ENCODE results near the gene ZC3H6. TPM values are rescaled to one million over a fixed set of nuclear protein-coding genes. Genes with fewer than 3 reads are reported as not detected.
A peak's percentile ranks its signal among the peaks of the same experiment; 100 is the strongest.

ZC3H6 gene
- total RNA-seq, 1 donor from 2014 or later = 15.8 TPM

DNA sequence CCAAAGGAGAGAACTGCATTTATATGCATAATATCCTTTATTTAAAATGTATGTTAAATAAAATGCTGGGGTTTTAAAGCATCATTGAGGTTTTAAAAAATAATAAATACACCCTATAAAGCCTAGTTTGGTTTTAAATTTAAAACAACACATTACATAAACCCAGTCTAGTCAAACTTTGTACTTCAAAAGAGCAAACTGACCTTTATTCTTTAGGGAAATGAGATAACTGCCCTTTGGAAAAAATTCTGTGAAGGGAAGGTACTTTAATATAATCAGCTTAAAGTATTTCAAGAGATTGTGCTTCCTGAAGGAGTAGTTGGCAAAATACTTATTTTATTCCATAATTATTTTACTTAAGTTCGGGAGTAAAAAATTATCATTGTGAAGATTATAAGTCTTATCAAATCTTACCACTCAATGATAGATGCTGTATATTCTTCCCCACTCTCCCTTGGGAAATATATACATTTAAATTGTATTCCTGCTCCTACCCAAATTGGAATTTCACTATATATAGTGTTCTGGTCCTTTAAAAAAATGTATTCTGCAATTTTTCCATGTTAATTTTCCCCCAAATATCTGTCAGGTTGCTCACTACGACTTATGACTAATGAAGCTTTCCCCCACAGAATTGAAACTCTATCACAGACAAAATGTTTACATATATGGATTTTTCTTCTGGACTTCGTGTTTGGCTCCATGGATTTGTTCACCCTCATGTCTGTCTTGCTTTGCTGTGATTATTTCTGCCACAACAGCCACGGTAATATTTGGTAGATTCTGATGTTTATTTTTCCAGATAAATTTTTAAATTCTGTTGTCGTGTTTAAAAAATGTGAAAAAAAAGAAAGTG is 42.1 kb downstream of the ZC3H6 start:
- Mint-ChIP-seq H3K9me3 (no peaks in the 10 kb centered on the region), H3K27ac (peak overlapping the region; percentile 0), H3K36me3 (peaks cover 3% of the 10 kb centered on the region), H3K4me3 (no peak overlapping the region), H3K27me3 (ENCODE audit: low read depth) (no peaks in the 10 kb centered on the region), H3K4me1 (peaks cover 5% of the 10 kb centered on the region)
- no peak for DNase-seq (ENCODE audit: low spot score in 2 of 2, unreplicated experiment in 2 of 2)
- TF ChIP-seq, protein P1, sequence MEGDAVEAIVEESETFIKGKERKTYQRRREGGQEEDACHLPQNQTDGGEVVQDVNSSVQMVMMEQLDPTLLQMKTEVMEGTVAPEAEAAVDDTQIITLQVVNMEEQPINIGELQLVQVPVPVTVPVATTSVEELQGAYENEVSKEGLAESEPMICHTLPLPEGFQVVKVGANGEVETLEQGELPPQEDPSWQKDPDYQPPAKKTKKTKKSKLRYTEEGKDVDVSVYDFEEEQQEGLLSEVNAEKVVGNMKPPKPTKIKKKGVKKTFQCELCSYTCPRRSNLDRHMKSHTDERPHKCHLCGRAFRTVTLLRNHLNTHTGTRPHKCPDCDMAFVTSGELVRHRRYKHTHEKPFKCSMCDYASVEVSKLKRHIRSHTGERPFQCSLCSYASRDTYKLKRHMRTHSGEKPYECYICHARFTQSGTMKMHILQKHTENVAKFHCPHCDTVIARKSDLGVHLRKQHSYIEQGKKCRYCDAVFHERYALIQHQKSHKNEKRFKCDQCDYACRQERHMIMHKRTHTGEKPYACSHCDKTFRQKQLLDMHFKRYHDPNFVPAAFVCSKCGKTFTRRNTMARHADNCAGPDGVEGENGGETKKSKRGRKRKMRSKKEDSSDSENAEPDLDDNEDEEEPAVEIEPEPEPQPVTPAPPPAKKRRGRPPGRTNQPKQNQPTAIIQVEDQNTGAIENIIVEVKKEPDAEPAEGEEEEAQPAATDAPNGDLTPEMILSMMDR (IDR thresholded peaks at IDR 0.05; ENCODE audit: unreplicated experiment) = no peak

DNA sequence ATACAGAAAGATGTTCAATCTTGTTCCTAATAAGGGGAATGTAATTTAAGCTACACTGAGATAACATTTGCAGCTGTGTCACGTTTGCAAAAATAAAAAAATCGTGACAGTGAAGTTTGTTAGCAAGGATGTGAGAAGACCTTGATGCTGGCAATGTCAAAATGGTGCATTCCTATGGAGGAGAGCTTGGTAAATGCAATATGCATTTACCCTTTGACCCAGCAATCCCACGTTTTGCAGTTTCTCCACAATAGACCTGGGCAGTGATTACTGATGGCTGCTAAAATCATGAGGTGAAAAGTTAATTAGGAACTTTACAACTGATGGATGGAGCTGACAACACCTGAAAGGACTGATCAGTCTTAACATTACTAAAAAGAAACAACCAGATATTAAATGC is 43.1 kb downstream of the ZC3H6 start:
- Mint-ChIP-seq H3K27me3 (ENCODE audit: low read depth) (no peaks in the 10 kb centered on the region), H3K4me1 (peaks cover 5% of the 10 kb centered on the region), H3K27ac (no peak overlapping the region), H3K36me3 (peaks cover 9% of the 10 kb centered on the region), H3K4me3 (no peak overlapping the region), H3K9me3 (no peaks in the 10 kb centered on the region)
- DNase-seq (ENCODE audit: low spot score in 2 of 2, unreplicated experiment in 2 of 2) = no peak
- TF ChIP-seq, protein P1 (IDR thresholded peaks at IDR 0.05; ENCODE audit: unreplicated experiment) = no peak

GRCh38 chr2:112321375-112322320 is 46.3 kb downstream of the ZC3H6 start:
- Mint-ChIP-seq H3K4me1 (peaks cover 5% of the 10 kb centered on the region), H3K36me3 (peaks cover 26% of the 10 kb centered on the region), H3K27ac (no peak overlapping the region), H3K27me3 (ENCODE audit: low read depth) (no peaks in the 10 kb centered on the region), H3K4me3 (no peak overlapping the region), H3K9me3 (peaks cover under 1% of the 10 kb centered on the region)
- no peak for DNase-seq (ENCODE audit: low spot score in 2 of 2, unreplicated experiment in 2 of 2)
- TF ChIP-seq, protein P1 (IDR thresholded peaks at IDR 0.05; ENCODE audit: unreplicated experiment) = no peak

DNA sequence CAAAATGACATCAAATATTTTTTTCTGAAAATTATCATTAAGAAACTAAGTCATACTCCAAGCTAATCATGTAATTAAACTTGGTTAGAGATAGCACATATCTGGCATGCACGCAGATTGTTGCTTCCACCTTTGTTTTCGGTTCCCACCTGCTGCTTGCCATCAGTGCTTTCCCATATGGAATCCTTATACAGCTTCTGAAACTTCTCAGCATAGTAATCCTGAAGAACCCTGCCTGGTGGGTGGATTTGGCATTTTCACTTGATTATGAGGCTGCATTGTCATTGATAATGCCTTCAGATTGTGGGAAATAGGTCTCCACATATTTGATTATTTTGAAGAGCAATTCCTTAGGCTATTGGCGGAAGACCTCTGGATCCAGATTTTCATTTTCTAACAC is 47.5 kb downstream of the ZC3H6 start:
- TF ChIP-seq, protein P1 (IDR thresholded peaks at IDR 0.05; ENCODE audit: unreplicated experiment) = no peak
- Mint-ChIP-seq H3K9me3 (peaks cover 13% of the 10 kb centered on the region), H3K4me3 (no peak overlapping the region), H3K27me3 (ENCODE audit: low read depth) (no peaks in the 10 kb centered on the region), H3K4me1 (peaks cover 2% of the 10 kb centered on the region), H3K36me3 (peaks cover 38% of the 10 kb centered on the region), H3K27ac (no peak overlapping the region)
- DNase-seq (ENCODE audit: low spot score in 2 of 2, unreplicated experiment in 2 of 2) = no peak

DNA sequence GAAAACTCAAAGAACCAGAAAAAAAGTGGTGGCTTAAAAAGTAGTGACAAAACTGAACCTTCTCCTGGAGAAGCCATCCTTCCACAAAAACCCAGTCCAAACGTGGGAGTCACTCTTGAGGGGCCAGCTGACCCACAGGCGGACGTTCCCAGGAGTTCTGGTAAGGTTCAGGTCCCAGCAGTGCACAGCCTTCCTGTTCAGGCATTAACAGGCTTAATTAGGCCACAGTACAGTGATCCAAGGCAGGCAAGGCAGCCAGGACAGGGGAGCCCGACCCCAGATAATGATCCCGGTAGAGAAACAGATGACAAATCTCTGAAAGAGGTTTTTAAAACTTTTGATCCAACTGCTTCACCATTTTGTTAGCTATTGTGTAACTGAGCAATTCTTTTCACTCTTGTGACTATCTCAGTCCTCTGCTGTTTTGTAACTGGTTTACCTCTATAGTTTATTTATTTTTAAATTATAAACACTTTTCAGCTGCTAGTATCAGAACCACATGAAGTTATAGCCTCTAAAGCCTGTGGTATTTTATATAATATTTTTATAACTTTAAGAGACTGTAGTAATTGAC is 56.8 kb downstream of the ZC3H6 start:
- Mint-ChIP-seq H3K4me1 (no peaks in the 10 kb centered on the region), H3K27ac (no peak overlapping the region), H3K4me3 (no peak overlapping the region), H3K36me3 (peaks cover 28% of the 10 kb centered on the region), H3K27me3 (ENCODE audit: low read depth) (no peaks in the 10 kb centered on the region), H3K9me3 (peaks cover 10% of the 10 kb centered on the region)
- TF ChIP-seq, protein P1 (IDR thresholded peaks at IDR 0.05; ENCODE audit: unreplicated experiment) = no peak
- no peak for DNase-seq (ENCODE audit: low spot score in 2 of 2, unreplicated experiment in 2 of 2)

Data from mesothelial cell of epicardium (in vitro differentiated cells).